GM19240 (cell line): Measurements from ENCODE around the gene HSH2D.
"Not testable (repeated sequence)": the region's sequence is repeated elsewhere in the genome, so short reads cannot be mapped to it uniquely, and the experiment has no call there.

Source experiments
- DNase-seq: peaks from one replicate; pipeline ENCODE4 v3.0.0; 2011; ENCODE audit warnings: low spot score; ENCODE audit not compliant: insufficient read length

Gene HSH2D

DNA sequence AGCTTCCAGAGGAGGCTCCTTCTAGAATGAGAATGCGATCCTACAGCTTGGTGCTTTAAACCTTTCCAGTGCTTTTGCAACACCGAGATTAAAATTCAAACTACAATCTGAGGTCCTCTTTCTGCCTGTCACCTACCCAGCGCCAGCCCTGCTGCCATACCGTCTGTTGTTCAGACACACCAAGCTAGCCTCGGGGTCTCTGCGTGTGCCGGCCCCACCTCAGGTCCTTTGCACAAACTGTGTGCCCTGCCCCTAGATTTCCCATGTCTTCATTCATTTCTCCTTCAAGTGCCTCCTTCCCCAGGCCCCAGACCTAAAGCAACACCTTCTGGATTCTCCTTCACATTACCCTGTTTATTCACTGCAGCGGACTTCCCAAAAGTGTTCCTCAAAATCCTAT is 11.1 kb downstream of the HSH2D start:
- DNase-seq = no peak

DNA sequence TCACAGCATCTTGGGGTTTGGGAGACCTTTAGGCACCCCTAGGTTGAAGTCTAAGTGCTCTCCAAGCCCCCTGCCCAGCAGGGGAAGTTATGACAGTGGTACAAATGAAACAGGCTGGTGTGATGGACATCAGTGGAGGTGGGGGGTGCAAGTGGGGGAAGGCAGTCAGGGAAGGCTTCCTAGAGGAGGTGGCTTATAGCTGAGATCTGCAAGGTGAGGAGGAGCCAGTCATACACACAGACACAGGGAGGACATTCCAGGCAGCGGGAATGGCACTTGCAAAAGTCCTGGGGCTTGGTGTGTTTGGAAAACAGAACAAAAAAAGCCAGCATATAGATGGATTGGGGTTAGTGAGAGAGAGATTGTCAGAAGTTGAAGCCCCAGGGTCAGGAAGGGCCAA is 11.6 kb downstream of the HSH2D start:
- no peak for DNase-seq

GRCh38 chr19:16156904-16157303 is 13.4 kb downstream of the HSH2D start:
- DNase-seq = no peak

- DNase-seq = no peak
Measured at GRCh38 chr19:16157601-16158000, 14.1 kb downstream of the HSH2D start.

DNA sequence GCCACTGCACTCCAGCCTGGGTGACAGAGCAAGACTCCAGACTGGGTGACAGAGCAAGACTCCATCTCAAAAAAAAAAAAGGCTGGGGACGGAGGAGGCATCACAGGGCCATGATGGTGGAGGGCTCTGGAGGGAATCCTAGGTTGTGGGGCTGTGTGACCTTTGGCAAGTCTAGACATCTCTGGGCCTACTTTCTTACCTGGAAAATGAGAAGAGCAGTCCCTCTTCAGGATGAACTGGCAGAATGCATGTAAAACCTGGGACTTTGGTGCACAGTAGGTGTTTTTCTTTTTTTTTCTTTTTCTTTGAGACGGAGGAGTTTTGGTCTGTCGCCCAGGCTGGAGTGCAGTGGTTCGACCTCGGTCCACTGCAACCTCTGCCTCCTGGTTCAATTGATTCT is 16.2 kb downstream of the HSH2D start:
- no peak for DNase-seq

DNA sequence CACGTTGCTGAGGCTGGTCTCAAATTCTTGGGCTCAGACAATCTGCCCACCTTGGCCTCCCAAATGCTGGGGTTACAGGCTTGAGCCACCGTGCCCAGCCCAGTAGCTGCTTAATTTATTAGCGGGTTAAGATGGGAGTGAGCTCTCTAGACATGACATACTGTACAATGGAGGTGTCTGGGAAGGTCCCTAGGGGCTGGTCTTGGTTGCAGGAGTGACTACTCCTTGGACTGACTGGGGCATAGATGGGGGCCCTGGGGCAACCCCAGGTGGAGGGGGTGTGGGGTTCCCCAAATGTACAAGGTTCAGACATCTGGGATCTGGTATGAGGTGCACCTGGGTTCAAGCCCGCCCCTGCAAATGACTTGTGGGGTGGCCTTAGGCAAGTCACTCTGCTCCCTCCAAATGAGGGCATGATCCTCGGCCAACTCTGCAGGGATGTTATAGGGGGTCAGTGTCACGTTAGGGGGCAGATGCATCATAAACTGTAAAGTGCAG is 17.0 kb downstream of the HSH2D start:
- DNase-seq = no peak

GRCh38 chr19:16160943-16161560 is 17.6 kb downstream of the HSH2D start:
- no peak for DNase-seq

- DNase-seq = no peak
Measured at GRCh38 chr19:16161840-16162239, 18.4 kb downstream of the HSH2D start.

- DNase-seq = no peak
Measured at GRCh38 chr19:16164222-16164890, 20.9 kb downstream of the HSH2D start.

GRCh38 chr19:16166417-16166816 is 22.9 kb downstream of the HSH2D start:
- no peak for DNase-seq

DNA sequence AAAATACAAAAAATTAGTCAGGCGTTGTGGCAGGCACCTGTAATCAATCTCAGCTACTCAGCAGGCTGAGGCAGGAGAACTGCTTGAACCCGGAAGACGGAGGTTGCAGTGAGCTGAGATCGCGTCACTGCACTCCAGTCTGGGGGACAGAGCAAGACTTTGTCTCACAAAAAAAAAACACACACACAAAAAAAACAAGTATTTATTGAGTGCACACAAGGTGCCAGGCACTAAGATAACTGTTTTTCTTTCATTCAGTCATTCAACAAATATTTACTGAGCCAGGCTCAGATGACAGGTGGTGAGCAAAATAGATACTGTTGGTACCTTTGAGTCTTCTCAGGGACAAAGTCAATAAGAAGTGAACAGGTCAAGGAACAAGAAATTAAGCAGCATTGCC is 23.6 kb downstream of the HSH2D start:
- no peak for DNase-seq

DNA sequence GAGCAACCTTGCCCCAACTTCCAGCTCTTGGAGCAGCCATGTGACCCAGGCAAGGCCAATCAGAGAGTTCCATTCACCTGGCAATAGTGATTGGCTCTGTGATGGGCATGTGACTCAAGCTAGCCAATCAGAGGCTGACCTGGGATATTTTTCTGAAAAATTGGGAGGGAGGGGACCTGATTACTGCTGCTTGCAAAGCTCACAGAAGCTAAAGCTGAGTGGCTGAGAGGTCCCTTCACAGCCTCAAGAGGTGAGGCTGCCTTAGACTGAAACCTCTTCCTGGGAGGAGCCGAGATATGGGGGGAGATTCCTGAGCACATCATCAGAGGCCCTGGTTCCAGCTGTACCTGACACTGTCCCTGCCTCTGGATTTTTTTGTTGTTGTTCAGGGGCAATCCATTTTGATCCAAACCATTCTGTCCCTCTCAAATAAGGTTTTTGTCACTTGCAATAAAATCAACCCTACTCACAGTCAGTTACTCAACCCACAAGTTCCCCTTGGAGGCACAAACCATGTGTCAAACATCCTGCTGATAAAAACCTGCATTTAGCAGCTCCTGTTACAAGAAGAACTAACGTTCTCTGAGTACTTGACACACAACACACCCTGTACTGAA is 25.1 kb downstream of the HSH2D start:
- no peak for DNase-seq

DNA sequence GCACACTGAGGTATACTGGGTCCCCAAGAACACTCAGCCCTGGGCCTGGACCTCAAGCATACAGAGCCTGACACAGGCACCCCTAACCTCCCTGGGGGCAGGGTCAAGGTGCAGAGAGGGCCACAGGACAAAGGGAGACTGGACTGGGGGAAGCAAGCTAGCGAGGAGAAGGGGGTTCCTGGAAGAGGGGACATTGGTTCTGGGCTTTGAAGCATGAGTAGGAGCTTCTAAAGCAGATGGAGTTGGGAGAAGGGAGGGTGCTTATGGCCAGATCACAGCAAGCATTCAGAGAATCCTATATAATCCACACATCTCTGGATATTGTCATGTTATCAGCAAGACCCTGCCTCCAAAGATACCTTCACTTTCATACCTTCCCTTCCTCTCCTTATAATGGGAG is 26.6 kb downstream of the HSH2D start:
- no peak for DNase-seq

DNA sequence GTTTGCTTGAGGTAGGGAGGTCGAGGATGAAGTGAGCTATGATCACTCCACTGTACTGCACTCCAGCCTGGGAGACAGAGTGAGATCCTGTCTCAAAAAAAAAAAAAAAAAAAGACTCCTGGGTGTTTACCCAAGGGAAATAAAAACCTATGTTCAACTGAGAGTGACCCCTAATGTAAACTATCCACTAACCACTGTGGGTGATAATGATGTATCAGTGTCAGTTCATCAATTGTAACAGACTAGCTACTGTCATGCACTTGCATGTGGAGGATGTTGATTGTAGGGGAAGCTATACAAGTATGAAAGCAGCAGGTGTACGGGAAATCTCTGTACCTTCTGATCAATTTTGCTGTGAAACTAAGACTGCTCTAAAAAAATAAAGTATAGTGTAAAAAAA is 32.5 kb downstream of the HSH2D start:
- DNase-seq = no peak

DNA sequence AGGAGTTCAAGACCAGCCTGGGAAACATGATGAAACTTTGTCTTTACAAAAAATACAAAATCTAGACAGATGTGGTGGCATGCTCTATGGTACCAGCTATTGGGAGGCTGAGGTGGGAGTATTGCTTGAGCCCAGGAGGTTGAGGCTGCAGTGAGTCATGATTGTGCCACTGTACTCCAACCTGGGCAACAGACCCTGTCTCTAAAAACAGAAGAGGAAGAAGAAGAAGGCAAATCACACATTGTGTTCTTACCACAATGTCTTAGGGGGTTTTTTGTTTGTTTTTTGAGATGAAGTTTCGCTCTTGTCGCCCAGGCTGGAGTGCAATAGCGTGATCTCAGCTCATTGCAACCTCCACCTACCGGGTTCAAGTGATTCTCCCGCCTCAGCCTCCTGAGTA is 35.4 kb downstream of the HSH2D start:
- DNase-seq = not testable (repeated sequence)

DNA sequence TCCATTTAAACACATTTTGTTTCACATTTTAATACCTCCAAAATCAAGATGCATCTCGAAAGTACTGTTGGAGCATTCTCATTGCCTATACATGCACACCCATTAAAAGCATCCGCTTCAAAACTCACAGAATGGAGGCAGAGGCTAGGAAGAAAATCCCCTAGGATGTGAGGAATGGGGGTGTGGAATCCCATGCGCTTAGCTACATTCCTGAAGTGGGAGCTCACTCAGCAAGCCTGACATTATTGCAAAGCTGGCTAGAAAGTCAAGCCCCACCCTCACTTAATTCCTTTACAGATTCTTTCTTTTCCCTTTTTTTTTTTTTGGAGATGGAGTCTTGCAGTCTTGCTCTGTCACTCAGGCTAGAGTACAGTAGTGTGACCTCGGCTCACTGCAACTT is 37.1 kb downstream of the HSH2D start:
- no peak for DNase-seq

- no peak for DNase-seq
Measured at GRCh38 chr19:16184665-16185122, 41.2 kb downstream of the HSH2D start.

DNA sequence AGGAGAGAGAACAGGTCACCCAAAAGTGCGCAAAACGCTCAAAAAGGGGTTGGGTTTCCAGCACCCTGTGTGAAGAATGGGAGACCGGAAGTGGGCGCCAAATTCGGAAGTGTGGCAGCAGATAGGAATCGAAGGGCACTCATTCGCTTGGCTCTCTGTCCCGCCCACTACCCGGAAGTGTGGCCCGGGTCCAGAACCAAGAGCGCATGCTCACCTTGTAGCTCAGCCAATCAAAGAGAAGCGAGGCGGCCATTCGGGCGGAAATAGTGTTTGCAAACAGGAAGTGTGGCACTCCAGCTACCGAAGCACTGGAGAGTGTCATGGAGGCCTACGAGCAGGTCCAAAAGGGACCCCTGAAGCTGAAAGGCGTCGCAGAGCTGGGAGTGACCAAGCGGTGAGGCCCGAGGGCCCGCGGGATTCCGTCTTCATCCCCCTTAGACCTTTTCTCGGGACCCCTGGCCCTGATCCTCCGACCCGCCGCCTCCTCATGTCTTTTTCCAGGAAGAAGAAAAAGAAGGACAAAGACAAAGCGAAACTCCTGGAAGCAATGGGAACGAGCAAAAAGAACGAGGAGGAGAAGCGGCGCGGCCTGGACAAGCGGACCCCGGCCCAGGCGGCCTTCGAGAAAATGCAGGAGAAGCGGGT is 41.8 kb downstream of the HSH2D start, which contains the start of gene FAM32A:
Gene FAM32A (plus strand): TSS at position 288 of the 645 bp plus-strand sequence. CDS start 33 bp downstream, at position 321.
- DNase-seq = peak; percentile 97

DNA sequence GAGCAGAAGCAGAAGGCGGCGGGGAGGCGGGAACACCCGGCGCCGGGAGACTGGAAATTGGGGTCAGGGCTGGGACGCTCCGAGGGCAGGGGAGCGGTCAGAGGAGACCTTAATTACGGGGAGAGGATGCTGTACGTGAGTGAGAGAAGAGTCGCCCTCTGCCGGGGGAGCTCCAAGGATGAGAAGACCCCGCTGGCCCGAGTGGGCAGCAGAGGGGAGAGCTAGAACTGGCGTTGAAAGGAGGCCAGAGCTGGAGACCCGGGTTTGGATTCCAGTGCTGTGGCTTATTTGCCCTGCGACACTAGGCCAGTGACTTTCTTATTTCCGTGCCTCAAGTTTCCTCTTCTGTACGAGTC is 42.3 kb downstream of the HSH2D start:
- peak; percentile 22 for DNase-seq

- no peak for DNase-seq
Measured at GRCh38 chr19:16188521-16188920, 45.0 kb downstream of the HSH2D start.

GRCh38 chr19:16190198-16190597 is 46.7 kb downstream of the HSH2D start:
- no peak for DNase-seq

DNA sequence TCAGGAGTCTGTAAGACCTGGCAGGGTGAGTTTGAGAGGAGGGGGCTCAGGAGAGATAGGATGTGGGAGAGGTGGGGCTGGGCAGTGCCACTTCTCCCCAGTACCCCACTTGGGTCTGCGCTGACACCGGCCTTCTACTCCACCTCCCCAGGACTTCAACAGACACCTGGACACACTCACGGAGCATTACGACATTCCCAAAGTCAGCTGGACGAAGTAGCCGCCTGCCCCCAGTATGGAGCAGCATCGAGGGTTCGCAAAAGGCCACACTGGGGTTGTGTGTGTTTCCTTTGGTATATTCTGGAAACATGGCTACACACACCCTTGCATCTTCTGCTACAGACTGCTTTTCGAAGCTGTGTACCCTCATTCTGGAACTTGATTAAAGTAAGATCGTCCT is 47.3 kb downstream of the HSH2D start:
- DNase-seq = no peak
